Skeletal muscle satellite cell (primary cell): ENCODE data around the gene FTL. TPM values are rescaled to one million over a fixed set of nuclear protein-coding genes. Genes with fewer than 3 reads are reported as not detected.
A peak's percentile ranks its signal among the peaks of the same experiment; 100 is the strongest.
"Not testable (repeated sequence)": the region's sequence is repeated elsewhere in the genome, so short reads cannot be mapped to it uniquely, and the experiment has no call there.

Source experiments
- H3K27me3 ChIP-seq: 2 replicates; pipeline ENCODE4 v1.7.0; 2013; ENCODE audit warnings: low read length; ENCODE audit not compliant: control insufficient read depth, insufficient read depth
- H3K36me3 ChIP-seq: 2 replicates; pipeline ENCODE4 v1.7.0; 2013; ENCODE audit warnings: mild to moderate bottlenecking, control low read depth, low read length; ENCODE audit not compliant: insufficient read depth
- H3K4me1 ChIP-seq: 2 replicates; pipeline ENCODE4 v1.7.0; 2013; ENCODE audit warnings: low read length; ENCODE audit not compliant: control insufficient read depth, insufficient read depth
- H3K4me2 ChIP-seq: 2 replicates; pipeline ENCODE4 v1.7.0; 2013; ENCODE audit warnings: mild to moderate bottlenecking, low read length
- H3K4me3 ChIP-seq: 2 replicates; pipeline ENCODE4 v1.7.0; 2013; ENCODE audit warnings: low read length
- H3K9ac ChIP-seq: 2 replicates; pipeline ENCODE4 v1.7.0; 2013; ENCODE audit warnings: mild to moderate bottlenecking, low read depth, low read length, moderate library complexity
- H3K9me3 ChIP-seq: replicated peaks from 2 replicates; pipeline ENCODE4 v1.7.0; 2013; ENCODE audit warnings: mild to moderate bottlenecking, control low read depth, low read length
- total RNA-seq: library from RNA; depleted of rRNA; stranded (reverse); fragments of >200 nt; gene quantifications from 2 replicates; pipeline ENCODE4 v1.2.3, GENCODE V29; 2012; rRNA removed

FTL gene
- 4,066 and 4,244 TPM in 2 replicates for total RNA-seq

DNA sequence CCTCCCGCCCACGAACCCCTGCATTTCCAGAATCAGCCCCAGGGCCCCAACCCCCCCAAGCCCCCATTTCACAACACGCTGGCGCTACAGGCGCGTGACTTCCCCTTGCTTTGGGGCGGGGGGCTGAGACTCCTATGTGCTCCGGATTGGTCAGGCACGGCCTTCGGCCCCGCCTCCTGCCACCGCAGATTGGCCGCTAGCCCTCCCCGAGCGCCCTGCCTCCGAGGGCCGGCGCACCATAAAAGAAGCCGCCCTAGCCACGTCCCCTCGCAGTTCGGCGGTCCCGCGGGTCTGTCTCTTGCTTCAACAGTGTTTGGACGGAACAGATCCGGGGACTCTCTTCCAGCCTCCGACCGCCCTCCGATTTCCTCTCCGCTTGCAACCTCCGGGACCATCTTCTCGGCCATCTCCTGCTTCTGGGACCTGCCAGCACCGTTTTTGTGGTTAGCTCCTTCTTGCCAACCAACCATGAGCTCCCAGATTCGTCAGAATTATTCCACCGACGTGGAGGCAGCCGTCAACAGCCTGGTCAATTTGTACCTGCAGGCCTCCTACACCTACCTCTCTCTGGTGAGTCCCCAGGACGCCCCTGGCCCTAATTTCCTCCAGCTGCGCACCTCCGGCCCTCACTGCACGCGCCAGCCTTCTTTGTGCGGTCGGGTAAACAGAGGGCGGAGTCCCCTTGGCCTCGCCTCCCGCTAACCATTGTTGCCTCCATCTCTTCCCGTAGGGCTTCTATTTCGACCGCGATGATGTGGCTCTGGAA lies at the start of gene FTL:
Gene FTL (plus strand): TSS at position 270 of the 766 bp plus-strand sequence. CDS start 199 bp downstream, at position 469.
- Histone ChIP-seq H3K9ac (peak within 1 kb of the TSS; percentile 87), H3K4me2 (peak within 1 kb of the TSS; percentile 97), H3K36me3 (peaks cover 36% of the 10 kb centered on the region), H3K4me1 (peaks cover 39% of the 10 kb centered on the region), H3K27me3 (no peaks in the 10 kb centered on the region), H3K4me3 (peak within 1 kb of the TSS; percentile 91), H3K9me3 (no peaks in the 10 kb centered on the region)

DNA sequence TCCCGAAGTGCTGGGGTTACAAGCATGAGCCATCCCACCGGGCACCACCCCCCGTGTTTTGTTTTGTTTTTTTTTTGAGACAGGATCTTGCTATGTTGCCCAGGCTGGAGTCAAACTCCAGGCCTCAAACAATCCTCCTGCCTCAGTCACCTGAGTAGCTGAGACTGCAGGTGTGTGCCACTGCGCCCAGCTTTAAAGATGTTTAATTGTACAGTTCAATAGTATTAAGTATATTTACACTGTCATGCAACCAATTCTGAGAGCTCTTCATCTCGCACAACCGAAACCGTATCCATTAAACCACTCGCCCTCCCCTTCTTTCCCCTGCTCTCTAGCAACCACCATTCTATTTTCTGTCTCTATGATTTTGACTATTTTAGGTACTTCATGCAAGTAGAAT lies 49.4 kb upstream of the FTL start:
- Histone ChIP-seq H3K4me2 (no peak overlapping the region), H3K9ac (no peak overlapping the region), H3K4me1 (no peaks in the 10 kb centered on the region), H3K9me3 (no peaks in the 10 kb centered on the region), H3K36me3 (peaks cover 66% of the 10 kb centered on the region), H3K27me3 (no peaks in the 10 kb centered on the region), H3K4me3 (no peak overlapping the region)

DNA sequence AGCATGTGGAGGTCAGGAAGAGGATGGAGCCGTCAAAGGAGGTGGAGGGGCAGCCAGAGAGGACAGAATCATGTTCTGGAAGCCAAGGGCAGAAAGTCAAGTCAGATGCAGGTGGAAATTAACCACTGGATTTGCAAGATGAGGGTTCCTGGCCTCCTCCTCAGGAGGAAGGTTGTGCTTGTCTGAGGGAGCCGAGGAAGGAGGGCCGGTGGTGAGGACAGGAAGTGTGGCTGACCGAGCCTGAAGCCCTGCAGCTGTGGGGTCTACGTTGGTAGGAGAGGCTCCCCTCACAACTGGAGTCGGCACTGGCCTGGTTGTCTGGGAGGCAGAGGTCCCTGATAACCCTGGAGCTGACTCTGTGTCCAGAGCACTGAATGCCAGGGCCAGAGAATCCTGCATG lies 47.0 kb upstream of the FTL start:
- H3K27me3 ChIP-seq = no peaks in the 10 kb centered on the region
- H3K4me2 ChIP-seq = no peak overlapping the region
- H3K9me3 ChIP-seq = no peaks in the 10 kb centered on the region
- no peaks in the 10 kb centered on the region for H3K4me1 ChIP-seq
- no peak overlapping the region for H3K4me3 ChIP-seq
- no peak overlapping the region for H3K9ac ChIP-seq
- H3K36me3 ChIP-seq = peaks cover 65% of the 10 kb centered on the region

DNA sequence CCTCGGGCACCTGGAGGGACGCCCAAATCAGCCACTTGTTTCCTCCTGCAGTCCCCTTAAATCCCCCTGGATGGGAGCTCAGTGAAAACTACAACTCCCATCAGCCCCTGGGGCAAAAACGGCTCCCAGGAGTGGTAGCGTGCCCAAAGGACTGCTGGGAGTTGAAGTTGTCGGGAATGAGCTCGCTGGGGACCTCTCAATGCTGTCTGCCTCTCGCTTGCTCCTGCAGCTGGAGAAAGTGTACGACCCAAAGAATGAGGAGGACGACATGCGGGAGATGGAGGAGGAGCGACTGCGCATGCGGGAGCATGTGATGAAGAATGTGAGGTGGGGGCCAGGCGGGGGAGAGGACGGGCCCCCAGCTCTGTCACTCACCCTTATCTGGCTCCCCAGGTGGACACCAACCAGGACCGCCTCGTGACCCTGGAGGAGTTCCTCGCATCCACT lies 46.3 kb upstream of the FTL start:
- Histone ChIP-seq H3K9me3 (no peaks in the 10 kb centered on the region), H3K4me1 (no peaks in the 10 kb centered on the region), H3K4me3 (no peak overlapping the region), H3K27me3 (no peaks in the 10 kb centered on the region), H3K36me3 (peaks cover 61% of the 10 kb centered on the region), H3K4me2 (no peak overlapping the region), H3K9ac (no peak overlapping the region)

DNA sequence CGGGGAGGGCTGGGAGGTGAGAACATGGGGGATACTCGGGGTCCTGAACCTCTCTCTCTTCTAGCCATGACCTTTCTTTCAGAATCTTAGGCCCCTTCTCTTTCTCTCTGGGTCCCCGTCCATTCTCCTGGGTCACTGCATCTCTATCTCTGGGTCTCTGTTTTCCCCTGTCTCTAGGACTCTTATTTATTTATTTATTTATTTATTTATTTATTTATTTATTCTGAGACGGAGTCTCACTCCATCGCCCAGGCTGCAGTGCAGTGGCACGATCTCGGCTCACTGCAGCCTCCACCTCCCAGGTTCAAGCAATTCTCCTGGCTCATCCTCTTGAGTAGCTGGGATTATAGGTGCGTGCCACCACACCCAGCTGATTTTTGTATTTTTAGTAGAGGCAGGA lies 45.8 kb upstream of the FTL start:
- H3K4me1 ChIP-seq, H3K4me2 ChIP-seq, H3K27me3 ChIP-seq, H3K4me3 ChIP-seq, H3K9ac ChIP-seq, H3K9me3 ChIP-seq: not testable (repeated sequence)
- peaks cover 57% of the 10 kb centered on the region for H3K36me3 ChIP-seq

DNA sequence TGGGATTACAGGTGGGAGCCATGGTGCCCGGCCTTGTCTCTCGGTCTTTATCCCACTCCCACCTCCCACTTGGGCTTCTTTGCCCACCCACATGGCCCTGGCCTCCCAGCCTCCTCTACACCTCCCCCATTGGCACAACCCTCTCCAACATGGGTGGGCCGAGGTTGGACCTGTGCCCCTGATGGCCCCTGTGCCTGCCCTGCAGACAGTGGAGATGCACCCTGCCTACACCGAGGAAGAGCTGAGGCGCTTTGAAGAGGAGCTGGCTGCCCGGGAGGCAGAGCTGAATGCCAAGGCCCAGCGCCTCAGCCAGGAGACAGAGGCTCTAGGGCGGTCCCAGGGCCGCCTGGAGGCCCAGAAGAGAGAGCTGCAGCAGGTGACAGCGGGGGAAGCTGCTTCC lies 44.2 kb upstream of the FTL start:
- no peak overlapping the region for H3K9ac ChIP-seq
- peaks cover 13% of the 10 kb centered on the region for H3K4me1 ChIP-seq
- H3K27me3 ChIP-seq = no peaks in the 10 kb centered on the region
- no peak overlapping the region for H3K4me2 ChIP-seq
- H3K4me3 ChIP-seq = no peak overlapping the region
- no peaks in the 10 kb centered on the region for H3K9me3 ChIP-seq
- H3K36me3 ChIP-seq = peaks cover 46% of the 10 kb centered on the region

DNA sequence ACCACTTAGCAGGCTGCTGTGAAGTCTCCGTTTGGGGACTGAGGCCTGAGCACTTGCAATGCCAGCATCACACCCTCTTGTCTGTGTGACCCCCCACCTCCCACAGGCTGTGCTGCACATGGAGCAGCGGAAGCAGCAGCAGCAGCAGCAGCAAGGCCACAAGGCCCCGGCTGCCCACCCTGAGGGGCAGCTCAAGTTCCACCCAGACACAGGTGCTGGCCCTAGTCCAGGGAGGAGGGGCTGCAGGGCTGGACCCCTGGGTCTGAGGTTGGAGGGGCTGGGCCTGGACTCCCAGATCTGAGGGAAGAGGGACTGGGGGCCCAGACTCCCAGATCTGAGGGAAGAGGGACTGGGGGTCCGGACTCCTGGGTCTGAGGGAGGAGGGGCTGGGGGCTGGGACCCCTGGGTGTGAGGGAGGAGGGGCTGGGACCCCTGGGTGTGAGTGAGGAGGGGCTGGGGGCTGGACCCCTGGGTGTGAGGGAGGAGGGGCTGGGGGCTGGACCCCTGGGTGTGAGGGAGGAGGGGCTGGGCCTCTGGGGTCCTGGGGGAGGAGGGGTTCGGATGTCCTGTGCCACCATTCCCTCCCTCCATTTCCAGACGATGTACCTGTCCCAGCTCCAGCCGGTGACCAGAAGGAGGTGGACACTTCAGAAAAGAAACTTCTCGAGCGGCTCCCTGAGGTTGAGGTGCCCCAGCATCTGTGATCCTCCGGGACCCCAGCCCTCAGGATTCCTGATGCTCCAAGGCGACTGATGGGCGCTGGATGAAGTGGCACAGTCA lies 43.2 kb upstream of the FTL start:
- Histone ChIP-seq H3K9me3 (no peaks in the 10 kb centered on the region), H3K27me3 (no peaks in the 10 kb centered on the region), H3K9ac (no peak overlapping the region), H3K36me3 (peaks cover 45% of the 10 kb centered on the region), H3K4me2 (no peak overlapping the region), H3K4me3 (no peak overlapping the region), H3K4me1 (peaks cover 22% of the 10 kb centered on the region)

DNA sequence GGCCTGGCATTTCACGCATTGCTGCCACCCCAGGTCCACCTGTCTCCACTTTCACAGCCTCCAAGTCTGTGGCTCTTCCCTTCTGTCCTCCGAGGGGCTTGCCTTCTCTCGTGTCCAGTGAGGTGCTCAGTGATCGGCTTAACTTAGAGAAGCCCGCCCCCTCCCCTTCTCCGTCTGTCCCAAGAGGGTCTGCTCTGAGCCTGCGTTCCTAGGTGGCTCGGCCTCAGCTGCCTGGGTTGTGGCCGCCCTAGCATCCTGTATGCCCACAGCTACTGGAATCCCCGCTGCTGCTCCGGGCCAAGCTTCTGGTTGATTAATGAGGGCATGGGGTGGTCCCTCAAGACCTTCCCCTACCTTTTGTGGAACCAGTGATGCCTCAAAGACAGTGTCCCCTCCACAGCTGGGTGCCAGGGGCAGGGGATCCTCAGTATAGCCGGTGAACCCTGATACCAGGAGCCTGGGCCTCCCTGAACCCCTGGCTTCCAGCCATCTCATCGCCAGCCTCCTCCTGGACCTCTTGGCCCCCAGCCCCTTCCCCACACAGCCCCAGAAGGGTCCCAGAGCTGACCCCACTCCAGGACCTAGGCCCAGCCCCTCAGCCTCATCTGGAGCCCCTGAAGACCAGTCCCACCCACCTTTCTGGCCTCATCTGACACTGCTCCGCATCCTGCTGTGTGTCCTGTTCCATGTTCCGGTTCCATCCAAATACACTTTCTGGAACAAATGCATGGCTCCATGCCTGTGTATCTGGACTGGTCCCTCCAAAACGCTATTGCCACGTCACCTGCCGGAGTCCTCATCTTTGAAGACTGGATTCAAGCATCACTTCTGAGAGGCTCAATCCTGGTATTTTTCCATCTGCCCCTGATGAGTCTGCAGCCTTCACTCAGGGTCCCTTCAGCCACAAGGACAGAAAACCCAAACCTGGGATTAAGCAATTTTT lies 42.3 kb upstream of the FTL start:
- Histone ChIP-seq H3K4me2 (no peak overlapping the region), H3K4me1 (peaks cover 24% of the 10 kb centered on the region), H3K36me3 (peaks cover 44% of the 10 kb centered on the region), H3K27me3 (no peaks in the 10 kb centered on the region), H3K4me3 (no peak overlapping the region), H3K9ac (no peak overlapping the region), H3K9me3 (no peaks in the 10 kb centered on the region)

DNA sequence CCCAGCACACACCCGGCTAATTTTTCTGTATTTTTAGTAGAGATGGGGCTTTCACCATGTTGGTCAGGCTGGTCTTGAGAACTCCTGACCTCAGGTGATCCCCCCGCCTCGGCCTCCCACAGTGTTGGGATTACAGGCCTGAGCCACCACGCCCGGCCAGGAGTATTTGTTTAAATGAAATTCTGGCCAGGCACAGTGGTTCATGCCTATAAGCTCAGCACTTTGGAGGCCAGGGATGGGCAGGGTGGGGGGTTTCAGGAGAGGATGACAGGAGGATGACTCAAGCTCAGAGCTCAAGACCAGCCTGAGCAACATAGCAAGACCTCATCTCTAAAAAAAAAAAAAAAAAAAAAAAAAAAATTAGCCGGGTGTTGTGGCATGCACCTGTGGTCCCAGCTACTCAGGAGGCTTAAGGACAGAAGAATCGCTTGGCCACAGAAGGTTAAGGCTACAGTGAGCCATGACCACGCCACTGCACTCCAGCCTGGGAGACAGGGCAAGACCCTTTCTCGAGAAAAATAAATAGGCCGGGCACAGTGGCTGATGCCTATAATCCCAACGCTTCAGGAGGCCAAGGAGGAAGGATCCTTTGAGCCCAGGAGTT lies 39.8 kb upstream of the FTL start:
- peaks cover 24% of the 10 kb centered on the region for H3K36me3 ChIP-seq
- no peak overlapping the region for H3K4me3 ChIP-seq
- H3K4me1 ChIP-seq = peaks cover 27% of the 10 kb centered on the region
- H3K9ac ChIP-seq = peak overlapping the region; percentile 26
- no peaks in the 10 kb centered on the region for H3K9me3 ChIP-seq
- no peaks in the 10 kb centered on the region for H3K27me3 ChIP-seq
- H3K4me2 ChIP-seq = no peak overlapping the region

DNA sequence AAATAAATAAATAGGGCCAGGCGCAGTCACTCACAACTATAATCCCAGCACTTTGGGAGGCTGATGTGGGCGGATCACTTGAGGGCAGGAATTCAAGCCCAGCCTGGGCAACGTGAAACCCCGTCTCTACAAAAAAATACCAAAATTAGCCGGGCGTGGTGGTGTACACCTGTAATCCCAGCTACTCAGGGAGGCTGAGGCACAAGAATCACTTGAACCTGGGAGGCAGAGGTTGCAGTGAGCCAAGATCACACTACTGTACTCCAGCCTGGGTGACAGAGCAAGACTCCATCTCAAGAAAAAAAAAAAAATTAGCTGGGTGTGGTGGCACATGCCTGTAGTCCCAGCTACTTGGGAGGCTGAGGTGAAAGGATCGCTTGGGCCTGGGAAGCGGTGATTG lies 39.2 kb upstream of the FTL start:
- H3K36me3 ChIP-seq = peaks cover 19% of the 10 kb centered on the region
- not testable (repeated sequence) for H3K9me3 ChIP-seq, H3K27me3 ChIP-seq, H3K9ac ChIP-seq, H3K4me3 ChIP-seq, H3K4me2 ChIP-seq
- peaks cover 27% of the 10 kb centered on the region for H3K4me1 ChIP-seq

DNA sequence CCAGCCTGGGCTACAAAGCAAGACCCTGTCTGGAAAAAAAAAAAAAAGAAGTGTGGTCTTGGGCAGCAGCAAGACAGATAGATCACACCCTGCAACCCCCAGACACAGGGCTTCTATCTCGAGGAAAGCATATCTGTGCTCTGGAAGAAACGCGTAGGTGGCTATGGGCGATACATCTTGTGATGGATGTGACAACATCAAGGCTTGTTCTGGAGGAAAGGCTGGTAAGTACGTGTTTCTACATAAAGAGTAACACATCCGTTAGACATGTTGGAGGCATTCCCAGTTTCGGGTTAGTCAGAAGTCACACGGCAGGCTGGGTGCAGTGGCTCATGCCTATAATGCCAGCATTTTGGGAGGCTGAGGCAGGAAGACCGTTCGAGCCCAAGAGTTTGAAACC lies 38.2 kb upstream of the FTL start:
- no peaks in the 10 kb centered on the region for H3K27me3 ChIP-seq
- H3K9me3 ChIP-seq = no peaks in the 10 kb centered on the region
- H3K9ac ChIP-seq = peak overlapping the region; percentile 22
- H3K4me1 ChIP-seq = peaks cover 27% of the 10 kb centered on the region
- H3K36me3 ChIP-seq = peaks cover 10% of the 10 kb centered on the region
- no peak overlapping the region for H3K4me3 ChIP-seq
- H3K4me2 ChIP-seq = peak overlapping the region; percentile 19
